ELF-1 (cell line): Measurements from ENCODE around the gene CHD6.
"Not testable (repeated sequence)": the region's sequence is repeated elsewhere in the genome, so short reads cannot be mapped to it uniquely, and the experiment has no call there.

Source experiments
- DNase-seq: peaks from one replicate; pipeline ENCODE4 v3.0.0-alpha.2; 2016; ENCODE audit warnings: low read depth, low spot score

Gene CHD6

DNA sequence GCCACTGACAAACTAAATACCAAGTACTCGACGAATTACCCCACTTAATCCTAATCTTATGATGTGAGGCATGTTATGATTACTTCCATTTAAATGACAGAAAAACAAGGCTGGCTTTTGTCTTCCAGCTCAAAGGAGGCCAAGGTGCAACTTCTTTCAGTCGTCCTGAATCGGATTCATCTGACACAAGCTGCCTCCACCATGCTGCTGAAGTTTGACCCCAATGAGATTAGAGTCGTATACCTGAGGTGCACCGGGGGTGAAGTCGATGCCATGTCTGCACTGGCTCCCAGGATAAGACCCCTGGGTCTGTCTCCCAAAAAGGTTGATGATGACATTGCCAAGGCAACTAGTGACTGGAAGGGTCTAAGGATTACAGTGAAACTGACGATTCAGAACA lies 71.0 kb downstream of the CHD6 start:
- DNase-seq: no peak

DNA sequence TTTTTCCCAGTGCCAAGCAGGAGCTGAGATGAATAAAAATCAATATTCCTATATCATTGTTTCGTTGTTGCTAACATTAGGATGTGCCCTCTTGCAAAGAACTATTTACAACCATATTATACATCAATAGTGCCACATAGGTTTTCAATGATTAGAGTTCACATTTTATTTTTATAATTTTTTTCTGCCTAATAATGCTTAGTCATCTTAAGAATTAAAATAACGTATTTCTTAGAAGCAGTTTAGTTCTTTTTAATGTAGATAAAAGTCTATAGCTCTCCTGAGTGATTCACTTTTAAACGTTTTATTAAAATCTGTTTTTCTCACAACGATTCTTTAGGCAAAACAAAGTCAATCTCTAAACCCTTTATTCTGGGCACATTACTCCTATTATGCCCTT lies 71.6 kb downstream of the CHD6 start:
- DNase-seq: no peak

DNA sequence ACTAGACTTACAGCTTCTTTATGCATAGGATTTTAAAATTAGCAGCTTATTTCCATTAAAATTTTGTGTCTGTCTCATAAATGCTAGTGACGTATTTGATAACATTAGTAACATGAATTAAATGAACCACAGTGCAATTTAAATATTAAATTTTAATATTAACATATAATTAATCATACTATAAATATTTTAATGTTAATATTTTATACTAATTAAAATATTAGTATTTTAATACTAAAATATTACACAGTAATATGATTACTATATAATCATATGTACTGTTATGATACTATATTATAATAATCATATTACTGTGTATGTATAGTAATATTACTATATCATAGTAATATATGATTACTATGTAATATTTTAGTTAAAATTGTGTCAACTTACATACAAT lies 73.7 kb downstream of the CHD6 start:
- DNase-seq: no peak

DNA sequence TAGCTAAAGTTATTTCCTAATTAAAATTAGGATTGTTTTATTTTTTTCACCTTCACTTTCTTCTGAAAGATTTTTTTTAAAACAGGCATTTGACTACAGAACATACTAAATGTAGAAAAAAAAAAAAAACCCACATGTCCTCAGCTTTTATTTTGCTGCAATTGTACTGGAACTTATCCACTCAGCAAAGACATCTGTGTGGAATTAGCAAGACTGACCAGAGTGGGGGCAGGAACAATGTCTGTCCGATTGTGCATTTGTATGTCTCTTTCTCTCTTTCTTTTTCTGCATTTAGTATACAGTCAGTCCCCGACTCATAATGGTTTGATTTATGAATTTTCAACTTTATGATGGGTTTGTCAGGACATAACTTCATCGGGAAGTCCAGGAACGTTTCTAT lies 77.3 kb downstream of the CHD6 start:
- no peak for DNase-seq

DNA sequence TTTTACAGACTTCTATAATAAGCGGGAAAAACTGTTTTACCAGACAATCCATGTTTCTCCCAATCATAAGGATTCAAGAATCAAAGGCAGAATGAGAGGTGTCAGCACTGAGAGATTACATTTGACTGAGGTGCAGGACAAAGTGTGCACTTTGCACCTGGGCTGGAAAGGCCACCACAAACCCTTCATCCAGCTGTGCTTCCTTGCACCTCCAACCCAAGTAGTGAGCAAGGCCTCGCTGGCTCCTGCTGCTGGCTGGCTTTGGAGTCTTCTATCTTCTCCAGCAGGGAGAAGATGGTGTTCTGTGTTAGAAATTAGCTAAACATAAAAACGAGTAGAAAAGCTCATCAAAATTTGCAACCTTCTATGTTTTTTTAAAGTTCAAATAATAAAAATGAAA lies 77.7 kb downstream of the CHD6 start:
- no peak for DNase-seq

DNA sequence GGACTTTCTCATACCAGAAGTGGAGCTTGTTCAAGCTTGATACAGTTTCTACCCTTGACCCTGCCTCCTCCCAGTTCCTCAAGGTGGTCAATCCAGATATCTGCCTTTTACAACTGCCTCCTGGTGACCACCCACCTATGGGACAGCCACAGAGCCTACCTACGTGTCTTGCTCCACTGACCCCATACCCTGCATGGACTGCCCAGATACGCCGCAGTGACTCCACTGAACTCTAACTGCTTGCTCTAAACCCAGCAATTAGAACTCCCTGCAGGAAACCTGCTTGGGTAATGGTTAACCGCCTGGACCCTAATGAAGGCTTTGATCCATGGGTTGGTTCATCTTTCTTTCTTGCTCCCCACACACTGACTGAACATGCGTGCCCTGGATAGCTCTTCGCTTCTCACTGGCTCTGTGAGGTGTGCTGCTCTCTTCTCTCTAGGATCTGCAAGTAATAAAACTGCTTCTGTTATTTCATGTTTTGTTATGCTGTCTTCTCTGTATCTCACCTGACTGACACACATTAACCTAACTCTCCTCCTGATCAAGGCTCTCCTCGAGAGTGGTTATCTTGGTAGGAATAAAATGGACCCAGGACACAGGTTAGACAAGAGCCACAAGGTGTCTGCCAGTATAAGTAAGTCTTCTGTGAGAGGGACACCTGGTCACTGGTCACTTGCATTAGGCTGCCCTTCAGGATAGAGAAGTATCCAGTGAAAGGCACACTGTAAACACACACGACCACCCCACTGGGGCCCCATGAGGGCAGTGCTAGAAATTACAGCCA lies 79.2 kb downstream of the CHD6 start:
- no peak for DNase-seq

DNA sequence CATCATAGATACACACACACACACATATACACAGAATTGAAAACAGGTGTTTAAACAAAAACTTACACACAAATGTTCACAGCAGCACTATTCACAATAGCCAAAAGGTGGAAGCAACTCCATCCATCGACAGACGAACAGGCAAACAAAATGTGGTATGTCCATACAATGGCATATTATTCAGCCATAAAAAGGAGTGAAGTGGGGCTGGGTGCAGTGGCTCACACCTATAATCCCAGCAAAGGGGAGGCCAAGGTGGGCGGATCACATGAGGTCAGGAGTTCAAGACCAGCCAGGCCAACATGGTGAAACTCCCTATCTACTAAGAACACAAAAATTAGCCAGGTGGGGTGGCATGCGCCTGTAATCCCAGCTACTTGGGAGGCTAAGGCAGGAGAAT lies 80.3 kb downstream of the CHD6 start:
- DNase-seq: no peak

DNA sequence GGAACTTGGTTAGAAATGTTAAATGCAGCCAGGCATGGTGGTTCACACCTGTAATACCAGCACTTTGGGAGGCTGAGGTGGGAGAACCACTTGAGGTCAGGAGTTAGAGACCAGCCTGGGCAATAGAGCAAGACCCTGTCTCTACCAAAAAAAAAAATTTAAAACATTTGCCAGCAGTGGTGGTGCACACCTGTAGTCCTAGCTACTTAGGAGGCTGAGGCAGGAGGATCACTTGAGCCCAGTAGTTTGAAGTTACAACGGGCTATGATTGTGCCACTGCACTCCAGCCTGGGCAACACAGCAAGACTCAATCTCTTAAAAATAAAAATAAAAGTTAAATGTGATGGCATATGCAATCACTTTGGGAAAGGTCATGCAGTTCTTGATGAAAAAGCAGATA lies 82.6 kb downstream of the CHD6 start:
- not testable (repeated sequence) for DNase-seq

DNA sequence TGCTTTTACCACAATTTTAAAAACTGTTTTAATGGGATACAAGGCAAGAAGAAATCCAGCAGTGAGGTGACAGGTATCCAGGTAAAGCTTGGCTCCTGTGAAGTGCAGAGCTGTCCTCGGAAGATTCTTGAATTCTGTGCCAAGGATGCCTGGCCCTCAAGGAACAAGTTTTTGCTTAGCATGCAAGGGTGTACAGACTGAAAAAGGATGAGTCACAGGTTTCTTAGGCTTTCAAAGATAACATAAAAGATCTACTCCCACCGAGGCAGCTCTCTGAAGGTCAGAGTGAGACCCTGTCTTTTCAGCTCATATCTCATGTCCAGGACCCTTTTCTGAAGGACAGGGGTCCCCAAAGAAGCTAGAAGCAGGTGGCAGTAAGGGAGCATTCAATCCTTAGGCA lies 83.3 kb downstream of the CHD6 start:
- DNase-seq: no peak

DNA sequence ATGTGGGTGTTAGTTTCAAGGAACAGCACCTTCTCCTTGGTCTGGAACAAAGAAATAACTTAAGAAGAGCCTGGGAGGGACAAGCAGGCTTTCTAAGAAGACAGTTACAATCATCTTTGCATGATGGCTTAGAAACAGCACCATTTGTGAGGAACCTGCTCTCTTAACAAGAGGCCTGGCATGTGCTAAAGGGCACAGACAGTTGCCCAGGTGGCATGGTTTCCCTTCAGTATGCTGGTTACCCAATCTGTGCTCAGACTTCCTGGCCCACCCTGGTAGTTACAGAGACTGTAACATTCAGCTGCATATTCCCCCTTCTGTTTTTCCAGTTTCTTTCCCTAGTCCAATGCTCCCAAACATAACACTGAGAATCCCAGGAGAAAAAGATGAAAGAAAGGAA lies 84.0 kb downstream of the CHD6 start:
- no peak for DNase-seq

DNA sequence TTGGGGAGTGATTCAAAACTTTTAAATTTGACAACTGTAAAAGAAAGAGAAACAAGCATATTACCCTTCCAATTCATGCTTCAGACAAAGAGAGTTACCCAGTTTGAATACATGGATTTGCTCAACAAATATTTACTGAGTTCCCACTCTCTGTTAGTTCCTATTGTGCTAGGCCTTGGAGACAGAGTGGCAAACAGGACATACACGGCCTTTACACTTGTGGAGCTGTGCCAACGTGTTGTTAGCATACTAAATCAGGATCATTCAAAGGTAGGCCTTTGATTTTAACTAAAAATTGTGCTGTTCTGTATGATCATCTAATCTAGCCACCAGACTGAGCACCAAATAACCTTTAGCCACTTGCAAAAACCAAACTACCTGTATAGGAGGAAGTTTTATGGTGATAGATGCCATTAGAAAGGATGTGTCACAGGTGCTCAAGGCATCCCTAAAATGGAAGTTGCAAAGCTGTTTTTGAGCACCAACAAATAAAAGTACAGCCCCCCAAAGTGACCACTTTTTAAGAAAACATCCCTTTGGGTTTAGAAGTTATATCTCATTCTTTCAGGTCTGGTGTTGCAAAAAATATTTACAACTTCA lies 84.5 kb downstream of the CHD6 start:
- DNase-seq: no peak

DNA sequence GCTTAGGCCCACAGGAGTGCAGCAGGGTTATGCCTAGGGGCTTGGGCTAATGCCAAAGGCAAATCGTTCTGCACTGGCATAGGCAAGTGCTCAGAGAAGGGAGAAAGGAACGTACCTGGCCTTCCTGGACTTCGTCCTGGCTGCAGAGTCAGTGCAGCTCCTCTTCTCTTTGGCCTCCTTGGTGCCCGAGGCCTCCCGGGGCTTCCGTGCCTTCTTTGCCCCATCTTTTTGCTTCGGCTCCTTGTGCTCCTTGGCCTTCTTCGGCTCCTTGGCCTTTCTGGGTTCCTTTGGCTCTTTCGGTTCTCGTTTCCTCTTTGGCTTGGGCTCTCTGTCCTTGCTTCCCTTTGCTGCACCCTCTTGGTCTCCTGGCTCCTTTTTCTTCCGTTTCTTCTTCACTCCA lies 85.2 kb downstream of the CHD6 start:
- DNase-seq: no peak

DNA sequence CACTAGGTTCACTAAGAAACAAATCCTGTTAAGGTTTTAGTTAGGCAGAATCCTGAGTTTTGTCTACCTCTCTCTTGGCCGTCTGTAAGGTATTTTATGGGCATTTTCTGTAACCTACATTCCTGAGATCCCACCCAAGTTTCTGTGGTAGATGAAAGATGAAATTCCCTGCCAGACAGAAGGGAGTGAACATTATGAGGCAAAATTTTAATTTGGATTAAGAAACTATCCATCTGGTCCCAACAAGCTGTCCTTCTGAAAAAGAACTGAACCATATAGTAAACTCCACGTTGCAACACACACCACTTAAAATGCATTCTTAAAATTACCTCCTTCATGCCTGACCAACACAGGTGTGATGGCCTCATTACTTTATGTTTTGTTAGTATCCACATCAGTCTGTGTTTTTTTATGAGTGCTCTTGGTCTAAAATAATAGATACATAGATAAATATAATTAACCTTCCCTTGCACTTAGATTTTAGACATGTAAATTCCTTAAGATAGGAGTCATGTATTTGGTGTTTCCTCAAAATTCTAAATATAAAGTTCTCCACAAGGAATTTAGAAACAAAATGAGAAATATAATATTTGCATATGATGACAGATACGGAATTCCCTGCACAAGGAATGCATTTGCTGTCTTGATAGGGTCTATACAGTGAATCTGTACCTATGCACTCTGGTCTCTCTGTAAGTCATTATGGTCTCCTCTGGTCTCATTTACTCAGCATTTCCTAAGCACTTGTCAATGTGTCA lies 86.5 kb downstream of the CHD6 start:
- DNase-seq: no peak

DNA sequence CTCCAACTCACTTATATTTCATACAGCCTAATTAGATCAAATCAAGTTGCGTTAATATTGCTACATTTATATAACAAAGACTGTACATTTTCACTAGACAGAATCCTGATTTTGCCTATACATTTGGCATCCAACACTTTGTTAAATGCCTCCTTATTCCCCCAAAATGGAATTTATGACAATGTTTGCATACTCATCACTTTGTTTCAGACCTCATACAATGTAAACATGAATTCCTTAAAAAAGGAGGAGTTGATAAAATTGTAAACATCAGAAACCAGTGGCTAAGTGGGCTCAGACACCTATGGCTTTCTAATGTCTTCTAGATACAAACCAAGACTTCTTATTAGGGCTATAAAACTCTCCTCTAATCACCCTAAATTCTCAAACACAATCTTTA lies 87.3 kb downstream of the CHD6 start:
- no peak for DNase-seq

DNA sequence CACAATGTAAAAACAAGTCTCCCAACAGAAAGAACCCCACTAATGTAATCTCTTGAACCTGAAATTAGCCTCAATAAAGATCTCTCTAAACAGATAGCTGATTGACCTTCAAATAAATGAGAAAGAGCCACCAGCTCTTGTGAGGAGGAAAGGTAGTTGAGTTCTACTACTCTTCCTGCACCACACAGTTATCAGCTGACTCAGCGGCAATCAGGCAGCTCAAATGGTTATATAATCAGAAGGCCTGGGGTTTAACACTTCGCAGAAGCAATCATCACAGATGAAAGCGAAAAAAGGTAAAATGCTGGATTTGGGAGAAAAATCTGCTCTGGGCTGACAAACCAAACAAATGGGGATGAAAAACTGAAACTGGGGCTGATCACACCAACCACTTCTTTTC lies 91.8 kb downstream of the CHD6 start:
- DNase-seq: no peak

DNA sequence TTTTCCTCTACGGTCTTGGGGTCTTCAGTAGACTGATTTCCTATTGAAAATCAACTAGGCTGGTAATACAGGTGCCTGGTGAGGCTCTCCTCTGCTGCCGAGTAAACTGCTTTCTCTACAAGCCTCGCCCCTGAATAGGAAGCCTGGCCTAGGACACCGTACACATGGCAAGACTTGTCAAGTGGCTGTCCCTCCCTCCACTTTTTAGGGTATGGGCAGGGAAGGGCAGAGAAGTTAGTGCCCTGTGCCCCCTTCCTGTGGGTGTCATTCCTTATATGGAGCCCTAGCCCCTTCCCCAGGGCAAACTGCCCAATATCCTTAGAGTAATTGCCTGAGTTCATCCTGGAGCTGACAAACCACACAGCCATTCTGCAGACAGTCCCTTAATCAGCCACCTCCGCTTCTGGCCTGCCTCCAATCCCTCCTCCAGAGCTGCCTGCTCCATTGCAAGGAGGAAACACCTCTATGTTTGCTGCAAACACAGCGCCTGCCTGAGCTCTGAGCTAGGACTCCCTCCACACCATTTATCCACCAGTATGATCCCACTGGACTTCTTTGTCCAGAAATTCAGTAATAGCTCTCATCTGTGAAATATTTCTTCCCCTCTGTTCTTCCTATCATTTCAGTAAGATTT lies 93.1 kb downstream of the CHD6 start:
- DNase-seq: no peak

DNA sequence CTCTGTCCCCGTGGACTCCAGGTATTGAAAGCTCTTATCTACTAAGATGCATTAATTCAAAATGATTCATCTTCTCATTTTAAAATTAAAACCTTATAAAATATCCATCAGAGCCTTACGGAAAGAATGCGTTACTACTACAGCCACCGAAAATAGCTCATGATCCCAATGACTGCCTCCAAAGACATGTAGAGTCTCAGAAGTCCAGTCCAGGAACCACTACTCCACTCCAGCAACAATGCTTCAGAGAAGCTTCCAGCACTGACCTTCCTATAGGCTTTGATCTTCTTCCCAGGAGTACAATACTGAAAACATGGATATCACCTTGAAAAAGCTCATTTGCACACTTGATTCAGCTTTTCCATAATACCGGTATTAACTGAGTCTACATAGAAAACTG lies 94.3 kb downstream of the CHD6 start:
- no peak for DNase-seq

DNA sequence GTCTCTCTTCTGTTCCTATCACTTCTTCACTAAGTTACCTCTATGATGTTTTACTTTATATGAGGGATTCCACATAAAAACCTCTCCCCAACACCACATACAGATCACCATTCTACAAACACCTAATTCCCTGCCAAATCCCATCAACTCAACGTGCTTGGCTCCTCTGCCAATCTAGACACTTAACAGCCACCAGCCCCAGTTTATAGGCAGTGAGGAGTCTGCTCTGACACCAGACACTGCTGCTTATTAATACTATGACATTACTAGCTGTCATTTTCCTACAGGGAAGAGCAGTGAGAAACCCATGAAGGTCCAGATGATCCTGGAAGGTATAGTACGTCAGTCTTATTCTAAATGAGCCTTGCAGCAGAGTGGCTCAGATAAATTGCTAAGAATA lies 104.3 kb downstream of the CHD6 start:
- DNase-seq: no peak

DNA sequence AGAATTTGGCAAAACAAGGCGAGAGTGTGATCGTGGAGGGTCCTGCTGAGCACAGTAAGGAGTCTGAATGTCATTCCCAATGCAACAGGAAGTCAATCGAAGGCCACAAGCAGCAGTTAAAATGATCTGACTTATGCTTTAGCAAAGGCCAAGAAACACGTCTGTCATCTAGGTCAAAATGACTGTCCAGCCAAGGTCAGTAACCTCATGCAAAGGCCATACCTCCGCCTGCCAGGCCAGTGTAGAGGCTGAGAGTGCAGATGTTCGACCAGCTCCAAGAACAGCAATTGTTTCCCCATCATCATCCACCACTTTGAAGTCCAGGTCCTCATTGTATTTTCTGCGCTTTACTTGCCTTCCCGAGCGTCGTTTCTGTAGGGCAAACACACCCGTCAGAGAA lies 105.6 kb downstream of the CHD6 start:
- DNase-seq: no peak

DNA sequence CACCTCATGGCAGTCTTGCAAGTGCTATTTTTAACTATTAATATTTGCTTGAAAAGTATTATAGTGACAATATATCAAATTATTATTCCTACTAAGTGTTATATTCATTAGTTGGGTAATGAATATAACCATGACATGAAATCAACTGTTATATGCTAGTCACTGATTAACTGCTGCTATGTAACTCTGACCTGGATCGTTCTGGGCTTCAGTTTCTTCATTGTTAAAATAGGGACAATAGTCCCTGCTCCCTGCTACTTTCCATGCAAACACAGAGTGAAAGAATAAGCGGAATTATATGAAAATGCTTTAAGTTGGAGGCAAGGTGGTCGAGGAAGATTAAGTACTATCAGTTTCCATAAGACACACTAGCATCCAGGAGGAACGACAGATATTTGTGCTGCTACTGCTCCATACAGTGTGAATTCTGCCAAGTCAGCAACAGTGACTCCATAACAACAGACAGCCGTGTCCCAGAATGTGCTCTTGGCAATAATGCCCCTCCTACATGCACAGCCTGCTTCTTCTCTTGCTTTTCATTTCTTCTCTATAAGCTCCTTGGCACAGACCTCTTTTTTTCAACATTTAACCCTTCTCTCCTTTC lies 107.2 kb downstream of the CHD6 start:
- no peak for DNase-seq

DNA sequence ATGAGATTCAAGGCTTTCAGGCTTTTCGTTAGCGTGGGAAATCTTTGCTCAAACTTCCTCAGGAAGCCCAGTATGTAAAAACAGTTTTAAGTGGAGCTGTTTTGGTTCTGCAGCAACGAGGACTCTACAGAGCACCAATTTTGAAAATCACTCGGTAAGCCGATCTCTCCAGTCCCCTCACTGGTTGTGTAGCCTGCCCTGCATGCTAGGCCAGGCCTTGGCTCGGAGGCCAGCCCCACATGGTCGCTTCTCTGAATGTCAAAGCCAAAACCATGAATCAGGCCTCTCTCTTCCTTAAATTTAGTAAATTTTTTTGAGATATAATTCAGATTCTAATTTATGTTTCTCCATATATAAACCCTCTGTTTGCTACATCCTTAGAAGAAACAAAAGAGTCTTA lies 108.0 kb downstream of the CHD6 start:
- DNase-seq: no peak
